NCI-H1417 treated with DMSO at 0.1 percent for 48 hours (cell line): ENCODE data around the gene IPO8.
A peak's percentile ranks its signal among the peaks of the same experiment; 100 is the strongest.
"Not testable (repeated sequence)": the region's sequence is repeated elsewhere in the genome, so short reads cannot be mapped to it uniquely, and the experiment has no call there.

ENCODE experiments used
- DNase-seq: peaks from one replicate; lab custom pipeline; 2025; lab: John Stamatoyannopoulos, UW

Gene IPO8

GRCh38 chr12:30604302-30604701 lies 91.4 kb downstream of the IPO8 start:
- DNase-seq: not testable (repeated sequence)

- DNase-seq: no peak
These were observed 92.5 kb downstream of the IPO8 start for GRCh38 chr12:30603129-30603528.

GRCh38 chr12:30602678-30603077 lies 93.0 kb downstream of the IPO8 start:
- DNase-seq: no peak

DNA sequence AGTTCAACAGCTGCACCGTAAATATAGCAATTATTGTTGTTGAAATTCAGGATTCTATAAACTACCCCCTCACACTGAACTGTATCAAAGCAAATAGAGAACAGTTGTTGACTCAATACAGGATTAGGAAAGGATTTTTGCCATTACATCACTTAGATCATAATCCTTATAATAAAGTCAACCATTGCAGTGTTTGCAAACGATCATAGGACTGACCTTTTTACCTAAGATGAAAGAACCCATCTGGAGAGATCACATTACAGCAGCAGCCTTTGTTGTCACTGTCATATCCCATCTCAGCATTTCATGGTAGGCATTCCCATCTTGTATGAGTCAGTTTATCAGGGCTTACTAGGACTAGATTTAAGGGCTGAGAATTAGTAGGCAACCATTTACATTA lies 96.1 kb downstream of the IPO8 start:
- DNase-seq: peak; percentile 33

DNA sequence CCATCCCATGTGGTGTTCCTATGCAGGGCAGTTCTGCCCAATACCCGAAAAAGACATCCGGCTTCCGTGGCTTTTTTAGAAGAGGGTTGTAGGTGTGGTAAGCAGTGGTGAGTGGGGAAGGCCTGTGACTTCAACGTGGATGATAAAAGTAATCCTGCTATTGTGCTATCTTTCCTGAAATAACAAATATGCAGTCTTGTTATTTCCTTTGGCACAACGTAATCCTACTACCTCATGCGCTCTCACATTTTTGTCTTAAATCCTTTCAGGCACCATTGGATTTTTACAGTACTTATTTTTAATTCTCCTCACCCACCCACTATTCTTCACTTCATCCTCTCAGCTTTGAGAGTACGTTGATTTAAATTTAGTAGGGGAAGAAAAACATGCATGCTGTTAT lies 96.8 kb downstream of the IPO8 start:
- no peak for DNase-seq

DNA sequence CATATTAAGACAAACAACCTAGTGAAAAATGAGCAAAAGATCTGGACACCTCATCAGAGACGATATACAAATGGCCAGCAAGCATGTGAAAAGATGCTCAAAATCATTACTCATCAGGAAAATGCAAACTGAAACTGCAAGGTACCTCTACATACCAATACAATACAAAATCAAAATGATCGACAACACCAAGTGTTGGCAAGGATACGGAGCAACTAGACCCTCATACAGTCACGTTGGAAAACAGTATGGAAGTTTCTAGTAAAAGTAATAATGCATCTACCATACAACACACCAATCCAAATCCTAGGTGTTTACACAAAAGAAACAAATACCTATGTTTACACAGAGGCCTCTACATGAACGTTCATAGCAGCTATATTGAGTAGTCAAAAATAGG lies 99.9 kb downstream of the IPO8 start:
- DNase-seq: no peak

DNA sequence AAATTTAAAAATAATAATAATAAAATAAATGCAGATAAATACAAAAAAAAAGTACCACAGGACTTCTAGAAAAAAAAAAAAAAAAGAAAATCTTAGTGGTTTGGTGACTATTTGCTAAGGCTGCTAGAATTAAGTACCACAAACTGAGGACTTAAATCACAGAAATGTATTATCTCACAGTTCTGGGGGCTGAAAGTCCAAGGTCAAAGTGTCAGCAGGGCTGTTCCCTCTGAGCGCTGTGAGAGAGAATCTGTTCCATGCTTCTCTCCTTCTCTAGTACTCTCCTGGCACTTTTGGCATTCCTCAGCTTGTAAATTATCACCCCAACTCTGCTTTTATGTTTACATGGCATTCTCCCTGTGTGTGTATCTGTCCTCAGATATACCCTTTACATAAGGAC lies 101.2 kb downstream of the IPO8 start:
- no peak for DNase-seq

- not testable (repeated sequence) for DNase-seq
These were observed 107.1 kb downstream of the IPO8 start for GRCh38 chr12:30588572-30588971.

- DNase-seq: no peak
These were observed 107.9 kb downstream of the IPO8 start for GRCh38 chr12:30587782-30588181.

DNA sequence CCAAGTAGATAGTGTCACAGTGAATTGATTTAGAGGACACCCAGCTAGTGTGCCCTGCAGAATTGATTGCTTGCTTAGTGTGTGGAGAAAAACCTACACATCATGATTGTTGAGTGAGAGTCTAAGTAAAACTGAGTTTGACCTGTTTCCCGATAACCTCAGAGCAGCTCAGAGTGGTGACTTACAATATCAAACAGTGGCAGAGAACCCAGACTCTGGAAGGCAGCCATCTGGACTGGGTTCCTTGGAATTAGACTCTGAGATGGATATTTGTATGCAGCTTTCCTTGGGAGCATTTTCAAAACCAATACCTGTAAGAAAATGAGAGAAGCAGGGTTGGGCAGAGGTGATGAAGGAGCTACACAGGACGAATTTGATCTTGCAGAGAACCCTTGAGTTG lies 109.8 kb downstream of the IPO8 start:
- no peak for DNase-seq

DNA sequence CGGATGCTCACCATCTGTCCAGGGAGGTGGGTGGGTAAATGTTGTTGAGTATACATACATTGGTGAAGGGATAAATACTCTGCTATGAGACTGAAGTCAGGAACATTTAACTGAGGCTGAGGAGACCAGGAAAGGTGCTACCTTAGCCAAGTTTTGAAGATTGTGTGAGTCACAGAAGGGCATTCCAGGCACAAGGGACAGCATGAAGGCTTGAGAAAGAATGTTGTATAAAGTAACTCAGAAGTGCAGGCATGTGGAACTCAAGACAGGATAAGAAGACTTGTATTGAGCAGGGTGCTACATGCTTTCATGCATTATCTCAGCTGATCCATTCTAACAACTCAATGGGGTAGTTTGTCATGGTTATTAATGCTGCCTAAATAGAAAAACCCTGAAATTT lies 112.7 kb downstream of the IPO8 start:
- no peak for DNase-seq

GRCh38 chr12:30580344-30580743 lies 115.3 kb downstream of the IPO8 start:
- no peak for DNase-seq
